Body of pancreas (tissue), 4 donors: ENCODE measurements around the gene CLIP1. TPM values are rescaled to one million over a fixed set of nuclear protein-coding genes. Genes with fewer than 3 reads are reported as not detected.
"Not testable (repeated sequence)": the region's sequence is repeated elsewhere in the genome, so short reads cannot be mapped to it uniquely, and the experiment has no call there.

Source experiments
- ATAC-seq: fragments of 150-250 bp; one replicate; pipeline ENCODE4 v1.9.1; 2016
- DNase-seq, 4 donors: peaks; one replicate each; pipeline ENCODE4 v3.0.0-alpha.2; 2019
- H3K27ac ChIP-seq, 4 donors: fragments of 200-600 bp; sonication (generic); 1 replicate in 3 of 4; 2 replicates in 1 of 4; pipeline versions ENCODE4 v1.5.1 to v1.6.1; 2016 to 2019; ENCODE audit warnings: mild to moderate bottlenecking in 1 of 4, mixed read lengths in 1 of 4, moderate library complexity in 1 of 4
- H3K27me3 ChIP-seq, 2 donors: fragments of 200-600 bp; sonication (generic); one replicate each; pipeline ENCODE4 v1.6.0; 2016; ENCODE audit warnings: mild to moderate bottlenecking in 1 of 2
- H3K36me3 ChIP-seq, 2 donors: fragments of 200-600 bp; sonication (generic); replicated peaks in 1 of 2; 2 replicates each; pipeline ENCODE4 v1.5.1; 2016; ENCODE audit warnings: low read depth in 2 of 2; ENCODE audit not compliant: insufficient read depth in 1 of 2
- H3K4me1 ChIP-seq: fragments of 200-600 bp; sonication (generic); one replicate; pipeline ENCODE4 v1.6.0; 2016
- H3K4me3 ChIP-seq, 2 donors: fragments of 200-600 bp; sonication (generic); 1 replicate in 1 of 2; 2 replicates in 1 of 2; pipeline ENCODE4 v1.5.1; 2016 to 2019
- H3K9me3 ChIP-seq, 3 donors: fragments of 200-600 bp; sonication (generic); 1 replicate in 2 of 3; 2 replicates in 1 of 3; pipeline ENCODE4 v1.5.1; 2016
- CTCF ChIP-seq, 7 experiments: fragments of 450-650 bp in 4 of 7; fragments of 200-600 bp in 3 of 7; sonication (generic) in 3 of 7; IDR thresholded peaks; one replicate each; pipeline ENCODE4 v1.5.1; 2016 to 2019; ENCODE audit warnings: antibody characterized with exemption in 7 of 7
- POLR2A ChIP-seq, 3 donors: fragments of 450-650 bp; IDR thresholded peaks; one replicate each; pipeline ENCODE4 v1.6.1; 2016; ENCODE audit warnings: antibody characterized with exemption in 3 of 3, mild to moderate bottlenecking in 2 of 3
- WGBS, 2 donors: methylation state at CpG; one replicate each; pipeline ENCODE4 v1.1.5; 2017; 5-methylcytosine and 5-hydroxymethylcytosine counted together
- intact Hi-C: fragments of 100-400 bp; cut with DNase I; formaldehyde crosslinking; loops from one replicate; pipeline ENCODE4 v1.15.1; 2023
- total RNA-seq, 2 donors: library from RNA; depleted of rRNA; stranded (reverse); fragments of >200 nt; gene quantifications; one replicate each; pipeline ENCODE4 v1.1.0, GENCODE V29; 2016

Gene CLIP1
- total RNA-seq, 2 donors from 2014 or later, result 41.2 to 89.0 TPM

GRCh38 chr12:122399592-122400373 is 22.7 kb downstream of the CLIP1 start:
- DNase-seq (peak; percentile 84 to 95 (median 92)), ATAC-seq (peak; percentile 94)
- intact Hi-C loops, result loop anchor here (10.0 kb wide), 1 partner anchor 75 kb away; no protein-coding TSS in a partner anchor
- no peaks in the 10 kb centered on the region for H3K27me3 ChIP-seq
- H3K4me1 ChIP-seq, result peaks cover 26% of the 10 kb centered on the region
- H3K27ac ChIP-seq, result peak overlapping the region; percentile 86 to 97 (median 94)
- H3K9me3 ChIP-seq, result no peaks in the 10 kb centered on the region
- no peak for TF ChIP-seq POLR2A (IDR thresholded peaks at IDR 0.05)
- peak; percentile 45 to 88 (median 79) for TF ChIP-seq CTCF (IDR thresholded peaks at IDR 0.05)
- H3K4me3 ChIP-seq, result no peak overlapping the region
- 6 to 8% methylated on average over 13 to 14 of the region's 14 CpGs for WGBS, 2 donors
- H3K36me3 ChIP-seq, result no peaks in the 10 kb centered on the region

GRCh38 chr12:122399254-122399591 is 23.2 kb downstream of the CLIP1 start:
- Histone ChIP-seq H3K27ac (peak overlapping the region; percentile 86 to 97 (median 94)), H3K4me3 (no peak overlapping the region), H3K9me3 (no peaks in the 10 kb centered on the region), H3K4me1 (peaks cover 30% of the 10 kb centered on the region), H3K27me3 (no peaks in the 10 kb centered on the region), H3K36me3 (no peaks in the 10 kb centered on the region)
- WGBS, 2 donors, result 0 to 5% methylated on average over 2 of the region's 2 CpGs
- TF ChIP-seq POLR2A (IDR thresholded peaks at IDR 0.05) (no peak), CTCF (IDR thresholded peaks at IDR 0.05) (no peak)
- intact Hi-C loops, result loop anchor here (10.0 kb wide), 1 partner anchor 76 kb away; no protein-coding TSS in a partner anchor
- no peak for DNase-seq
- peak; percentile 3 for ATAC-seq

DNA sequence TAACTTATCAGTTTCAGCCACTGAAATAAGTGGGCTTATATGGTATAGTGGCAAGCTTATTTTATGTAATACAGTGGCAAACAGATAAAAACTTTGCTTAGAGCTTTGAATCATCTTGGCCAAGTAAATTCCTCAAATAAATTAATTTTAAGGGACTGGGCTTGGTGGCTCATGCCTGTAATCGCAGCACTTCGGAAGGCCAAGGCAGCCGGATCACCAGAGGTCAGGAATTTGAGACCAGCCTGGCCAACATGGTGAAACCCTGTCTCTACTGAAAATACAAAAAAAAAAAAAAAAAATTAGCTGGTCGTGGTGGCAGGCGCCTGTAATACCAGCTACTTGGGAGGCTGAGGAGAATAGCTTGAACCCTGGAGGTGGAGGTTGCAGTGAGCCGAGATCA is 24.5 kb downstream of the CLIP1 start:
- not testable (repeated sequence) for H3K9me3 ChIP-seq, H3K27me3 ChIP-seq, H3K36me3 ChIP-seq, H3K4me3 ChIP-seq, ATAC-seq, DNase-seq
- intact Hi-C loops, result loop anchor here (10.0 kb wide), 1 partner anchor 77 kb away; no protein-coding TSS in a partner anchor
- 93 to 98% methylated on average over 6 of the region's 6 CpGs for WGBS, 2 donors
- peak overlapping the region in 1 of 4 donors; percentile 86 for H3K27ac ChIP-seq
- H3K4me1 ChIP-seq, result peaks cover 30% of the 10 kb centered on the region

DNA sequence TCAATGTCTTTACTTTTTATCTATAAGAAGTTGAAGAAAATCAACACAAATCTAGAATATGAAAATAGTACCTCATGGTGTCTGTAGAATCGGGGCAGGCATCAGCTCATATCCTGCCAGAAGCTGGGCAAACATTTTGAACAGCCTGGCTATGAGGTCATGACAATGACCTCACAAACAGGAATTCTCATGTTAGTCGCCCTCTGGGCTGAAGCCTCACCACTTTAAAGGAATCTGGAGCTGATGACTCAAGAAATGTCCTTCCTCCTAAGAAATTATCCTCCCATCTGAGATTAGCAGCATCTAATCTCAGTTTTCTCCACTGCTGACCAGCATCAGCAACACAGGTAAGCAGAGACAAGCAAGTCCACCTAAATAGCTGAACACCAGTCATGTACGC is 27.1 kb downstream of the CLIP1 start:
- H3K9me3 ChIP-seq, result no peaks in the 10 kb centered on the region
- H3K4me3 ChIP-seq, result no peak overlapping the region
- no peak overlapping the region for H3K27ac ChIP-seq
- 75 to 83% methylated on average over 2 to 3 of the region's 3 CpGs for WGBS, 2 donors
- DNase-seq, result no peak
- intact Hi-C loops, result loop anchor here (10.0 kb wide), 1 partner anchor 79 kb away; no protein-coding TSS in a partner anchor
- peaks cover 26% of the 10 kb centered on the region for H3K4me1 ChIP-seq
- no peak for ATAC-seq
- H3K36me3 ChIP-seq, result no peaks in the 10 kb centered on the region
- no peak for TF ChIP-seq POLR2A (IDR thresholded peaks at IDR 0.05)
- TF ChIP-seq CTCF (IDR thresholded peaks at IDR 0.05), result no peak
- H3K27me3 ChIP-seq, result no peaks in the 10 kb centered on the region

DNA sequence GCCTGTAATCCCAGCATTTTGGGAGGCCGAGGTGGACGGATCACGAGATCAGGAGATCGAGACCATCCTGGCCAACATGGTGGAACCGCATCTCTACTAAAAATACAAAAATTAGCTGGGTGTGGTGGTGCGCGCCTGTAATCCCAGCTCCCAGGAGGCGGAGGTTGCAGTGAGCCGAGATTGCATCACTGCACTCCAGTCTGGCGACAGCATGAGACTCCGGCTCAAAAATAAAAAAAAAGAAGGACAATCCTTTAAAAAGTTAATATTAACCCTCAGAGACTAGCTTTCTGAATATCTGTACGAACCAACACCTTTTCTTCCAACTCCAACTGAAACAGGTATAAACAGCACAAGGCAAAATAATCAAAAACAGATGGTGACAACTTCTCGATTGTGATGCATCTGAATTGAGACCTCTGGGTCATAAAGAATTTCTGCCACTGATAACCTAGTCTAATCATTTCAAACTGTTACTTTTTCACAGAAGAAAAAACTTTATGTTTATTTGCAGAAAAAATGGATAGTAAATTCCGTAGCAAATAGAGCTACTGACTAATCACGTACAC is 27.8 kb downstream of the CLIP1 start:
- intact Hi-C loops, result loop anchor here (10.0 kb wide), 1 partner anchor 80 kb away; no protein-coding TSS in a partner anchor
- 68% methylated on average over 14 of the region's 15 CpGs for WGBS, 2 donors
- ATAC-seq (no peak), DNase-seq (peak in 2 of 4 donors; percentile 9 to 20)
- no peak overlapping the region for H3K4me3 ChIP-seq
- H3K4me1 ChIP-seq, result peaks cover 20% of the 10 kb centered on the region
- H3K27me3 ChIP-seq, result no peaks in the 10 kb centered on the region
- peak overlapping the region in 1 of 4 donors; percentile 0 for H3K27ac ChIP-seq
- no peak for TF ChIP-seq POLR2A (IDR thresholded peaks at IDR 0.05)
- no peak for TF ChIP-seq CTCF (IDR thresholded peaks at IDR 0.05)
- H3K9me3 ChIP-seq, result no peaks in the 10 kb centered on the region
- no peaks in the 10 kb centered on the region for H3K36me3 ChIP-seq
